ENCODE results near the gene SLC37A1. TPM values are rescaled to one million over a fixed set of nuclear protein-coding genes. Genes with fewer than 3 reads are reported as not detected.

SLC37A1 gene
- total RNA-seq, 1 donor from 2014 or later: 28.9 TPM

DNA sequence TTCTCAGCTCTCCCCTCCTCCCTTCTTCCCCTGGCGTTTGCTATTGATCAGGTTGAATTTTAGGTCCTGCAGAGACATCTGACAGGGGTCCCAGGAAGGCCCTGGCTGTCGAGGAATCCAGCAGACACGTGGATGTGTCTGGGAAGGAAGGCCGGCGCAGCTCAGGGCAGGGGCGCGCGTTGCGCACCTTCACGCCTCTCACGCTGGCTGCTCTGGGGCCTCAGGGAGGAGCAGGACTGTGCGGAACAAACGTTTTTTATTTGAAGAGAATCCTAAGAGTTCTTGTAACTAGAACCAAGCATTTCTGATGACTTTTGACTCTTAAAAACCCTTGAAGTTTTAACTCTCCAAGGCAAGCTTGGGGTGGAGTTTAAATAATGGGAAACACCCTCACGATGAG lies 54.2 kb downstream of the SLC37A1 start:
- Histone ChIP-seq H3K36me3 (peaks cover 64% of the 10 kb centered on the region), H3K4me3 (no peak overlapping the region), H3K4me1 (peaks cover 14% of the 10 kb centered on the region), H3K27me3 (ENCODE audit: low read depth) (no peaks in the 10 kb centered on the region), H3K27ac (no peak overlapping the region), H3K9me3 (no peaks in the 10 kb centered on the region)
- intact Hi-C loops (cut with DNase I): no loop called here
- peak; percentile 62 for DNase-seq
- ATAC-seq: peak; percentile 75 to 83
- TF ChIP-seq, protein P1, sequence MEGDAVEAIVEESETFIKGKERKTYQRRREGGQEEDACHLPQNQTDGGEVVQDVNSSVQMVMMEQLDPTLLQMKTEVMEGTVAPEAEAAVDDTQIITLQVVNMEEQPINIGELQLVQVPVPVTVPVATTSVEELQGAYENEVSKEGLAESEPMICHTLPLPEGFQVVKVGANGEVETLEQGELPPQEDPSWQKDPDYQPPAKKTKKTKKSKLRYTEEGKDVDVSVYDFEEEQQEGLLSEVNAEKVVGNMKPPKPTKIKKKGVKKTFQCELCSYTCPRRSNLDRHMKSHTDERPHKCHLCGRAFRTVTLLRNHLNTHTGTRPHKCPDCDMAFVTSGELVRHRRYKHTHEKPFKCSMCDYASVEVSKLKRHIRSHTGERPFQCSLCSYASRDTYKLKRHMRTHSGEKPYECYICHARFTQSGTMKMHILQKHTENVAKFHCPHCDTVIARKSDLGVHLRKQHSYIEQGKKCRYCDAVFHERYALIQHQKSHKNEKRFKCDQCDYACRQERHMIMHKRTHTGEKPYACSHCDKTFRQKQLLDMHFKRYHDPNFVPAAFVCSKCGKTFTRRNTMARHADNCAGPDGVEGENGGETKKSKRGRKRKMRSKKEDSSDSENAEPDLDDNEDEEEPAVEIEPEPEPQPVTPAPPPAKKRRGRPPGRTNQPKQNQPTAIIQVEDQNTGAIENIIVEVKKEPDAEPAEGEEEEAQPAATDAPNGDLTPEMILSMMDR (IDR thresholded peaks at IDR 0.05): no peak

DNA sequence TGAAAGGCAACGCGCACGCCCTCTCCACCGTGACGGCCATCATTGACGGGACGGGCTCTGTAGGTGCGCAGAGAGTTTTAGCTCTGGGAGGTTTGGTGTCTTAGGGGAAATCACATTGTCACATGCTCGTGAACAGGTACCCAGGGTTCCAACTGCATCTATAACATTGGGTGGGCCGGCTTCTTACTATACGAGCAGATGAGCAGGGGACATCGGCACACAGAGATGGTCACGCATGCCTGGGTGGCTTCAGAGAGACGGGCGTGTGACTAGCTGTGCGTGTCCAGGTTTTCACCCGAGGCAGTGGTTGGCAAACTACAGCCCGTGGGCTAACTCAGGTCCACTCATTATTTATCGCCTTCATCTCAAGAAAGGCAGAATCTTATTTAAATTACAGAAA lies 54.7 kb downstream of the SLC37A1 start:
- DNase-seq (no peak), ATAC-seq (no peak)
- TF ChIP-seq, protein P1 (IDR thresholded peaks at IDR 0.05): no peak
- no peaks in the 10 kb centered on the region for H3K9me3 ChIP-seq
- intact Hi-C loops (cut with DNase I): no loop called here
- peaks cover 59% of the 10 kb centered on the region for H3K36me3 ChIP-seq
- no peak overlapping the region for H3K27ac ChIP-seq
- H3K4me3 ChIP-seq: no peak overlapping the region
- peaks cover 14% of the 10 kb centered on the region for H3K4me1 ChIP-seq
- H3K27me3 ChIP-seq (ENCODE audit: low read depth): no peaks in the 10 kb centered on the region

DNA sequence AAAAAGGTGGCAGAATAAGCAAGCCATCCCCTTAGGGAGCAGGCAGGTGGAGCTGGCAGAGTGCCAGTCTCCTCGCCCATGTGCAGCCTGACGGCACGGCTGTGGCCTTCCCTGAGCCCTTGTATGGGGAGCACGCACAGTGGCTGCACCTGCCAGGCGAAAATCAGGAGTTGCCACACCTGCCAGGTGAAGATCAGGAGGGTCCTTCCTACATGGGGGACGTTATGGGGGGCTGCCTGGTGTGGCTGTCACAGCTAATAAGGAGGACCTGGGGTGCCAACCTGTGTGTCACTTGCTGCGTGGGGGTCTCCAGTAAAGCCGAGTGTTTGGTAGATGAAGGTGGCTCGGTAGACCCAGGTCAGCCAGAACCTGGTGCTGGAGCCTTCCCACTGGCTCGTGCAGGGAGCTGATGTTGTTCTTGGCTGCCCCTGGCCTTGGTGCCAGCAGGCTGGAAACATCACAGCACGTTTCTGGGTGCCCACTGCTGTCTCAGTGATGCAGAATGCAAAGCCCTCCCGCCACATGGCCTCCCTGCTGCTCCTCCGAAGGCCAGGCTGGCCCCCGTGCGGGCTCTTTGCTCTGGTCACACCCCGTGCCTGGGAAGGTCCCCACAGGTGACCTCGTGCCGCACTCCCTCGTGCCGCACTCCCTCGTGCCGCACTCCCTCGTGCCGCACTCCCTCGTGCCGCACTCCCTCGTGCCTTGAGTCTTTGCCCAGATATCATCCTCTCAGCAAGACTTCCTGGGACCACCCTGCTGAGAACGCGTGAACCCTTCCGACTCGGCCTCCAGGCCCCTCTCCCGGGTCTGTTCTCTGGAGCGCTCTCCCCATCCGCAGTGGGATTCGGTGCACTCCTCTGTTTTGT lies 55.4 kb downstream of the SLC37A1 start:
- TF ChIP-seq, protein P1 (IDR thresholded peaks at IDR 0.05): no peak
- Histone ChIP-seq H3K27ac (no peak overlapping the region), H3K27me3 (ENCODE audit: low read depth) (no peaks in the 10 kb centered on the region), H3K4me3 (no peak overlapping the region), H3K4me1 (peaks cover 14% of the 10 kb centered on the region), H3K9me3 (no peaks in the 10 kb centered on the region), H3K36me3 (peaks cover 52% of the 10 kb centered on the region)
- ATAC-seq (peak; percentile 2 to 38), DNase-seq (peak; percentile 56)
- intact Hi-C loops (cut with DNase I): no loop called here

DNA sequence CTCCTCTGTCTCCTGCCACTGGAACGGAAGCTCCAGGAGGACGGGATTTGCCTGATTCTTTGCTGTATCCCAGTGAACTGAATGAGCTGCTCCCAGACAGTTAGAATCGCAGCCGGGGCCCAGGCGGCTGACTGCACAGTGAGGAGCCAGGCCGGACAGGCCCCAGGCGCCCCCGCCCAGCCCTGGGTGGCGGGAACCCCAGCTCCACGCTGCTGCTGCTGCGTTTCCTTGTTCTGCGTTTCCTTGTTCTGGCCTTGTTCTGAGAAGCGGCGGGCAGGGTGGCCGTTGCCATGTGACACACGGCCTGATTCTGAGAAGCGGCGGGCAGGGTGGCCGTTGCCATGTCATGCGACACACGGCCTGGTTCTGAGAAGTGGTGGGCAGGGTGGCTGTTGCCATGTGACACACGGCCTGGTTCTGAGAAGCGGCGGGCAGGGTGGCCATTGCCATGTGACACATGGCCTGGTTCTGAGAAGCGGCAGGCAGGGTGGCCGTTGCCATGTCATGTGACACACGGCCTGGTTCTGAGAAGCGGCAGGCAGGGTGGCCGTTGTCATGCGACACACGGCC lies 56.2 kb downstream of the SLC37A1 start:
- H3K9me3 ChIP-seq: no peaks in the 10 kb centered on the region
- TF ChIP-seq, protein P1 (IDR thresholded peaks at IDR 0.05): no peak
- H3K27ac ChIP-seq: no peak overlapping the region
- peaks cover 45% of the 10 kb centered on the region for H3K36me3 ChIP-seq
- peak; percentile 70 for DNase-seq
- H3K27me3 ChIP-seq (ENCODE audit: low read depth): no peaks in the 10 kb centered on the region
- peak in 1 of 2 donors; percentile 50 for ATAC-seq
- intact Hi-C loops (cut with DNase I): no loop called here
- no peak overlapping the region for H3K4me3 ChIP-seq
- H3K4me1 ChIP-seq: peaks cover 14% of the 10 kb centered on the region

DNA sequence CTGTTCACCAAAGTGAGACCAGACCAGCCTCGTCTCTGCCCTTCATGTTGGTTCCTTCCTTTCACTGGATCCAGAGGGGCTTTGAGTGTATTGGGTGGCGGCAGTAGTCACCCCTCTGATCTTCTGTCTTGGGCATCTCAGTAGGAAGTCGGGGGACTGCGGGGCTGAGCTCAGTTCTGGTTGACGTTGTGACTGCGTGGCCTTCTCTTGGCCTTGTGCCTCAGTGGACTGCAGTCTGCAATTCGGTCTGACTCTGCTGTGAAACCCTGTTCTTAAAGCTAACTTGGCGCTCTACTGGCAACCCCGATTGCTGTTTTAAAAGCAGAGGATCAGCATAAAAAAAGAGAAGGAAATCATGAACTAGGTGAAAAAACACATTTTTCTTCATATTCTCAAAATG lies 56.7 kb downstream of the SLC37A1 start:
- no peak for ATAC-seq
- TF ChIP-seq, protein P1 (IDR thresholded peaks at IDR 0.05): no peak
- intact Hi-C loops (cut with DNase I): no loop called here

More for the DNA sequence above, 56.7 kb downstream of the SLC37A1 start:
- Histone ChIP-seq H3K27me3 (ENCODE audit: low read depth) (no peaks in the 10 kb centered on the region), H3K36me3 (peaks cover 40% of the 10 kb centered on the region), H3K4me3 (no peak overlapping the region), H3K27ac (no peak overlapping the region), H3K9me3 (no peaks in the 10 kb centered on the region), H3K4me1 (peaks cover 14% of the 10 kb centered on the region)
- no peak for DNase-seq
